Stimulated activated CD4-positive, alpha-beta T cell treated with anti-CD3 and anti-CD28 coated beads, Interleukin-12 subunit alpha, Interleukin-12 subunit beta, amount 100 ng/mL, for 4 hours (primary cell): ENCODE results near the gene ANKS6.
"Not testable (repeated sequence)": the region's sequence is repeated elsewhere in the genome, so short reads cannot be mapped to it uniquely, and the experiment has no call there.

Experiments
- DNase-seq: peaks from one replicate; pipeline ENCODE4 v3.0.0-alpha.2; 2020

ANKS6 gene

GRCh38 chr9:98692392-98692791, 104.0 kb downstream of the ANKS6 start:
- DNase-seq = no peak

DNA sequence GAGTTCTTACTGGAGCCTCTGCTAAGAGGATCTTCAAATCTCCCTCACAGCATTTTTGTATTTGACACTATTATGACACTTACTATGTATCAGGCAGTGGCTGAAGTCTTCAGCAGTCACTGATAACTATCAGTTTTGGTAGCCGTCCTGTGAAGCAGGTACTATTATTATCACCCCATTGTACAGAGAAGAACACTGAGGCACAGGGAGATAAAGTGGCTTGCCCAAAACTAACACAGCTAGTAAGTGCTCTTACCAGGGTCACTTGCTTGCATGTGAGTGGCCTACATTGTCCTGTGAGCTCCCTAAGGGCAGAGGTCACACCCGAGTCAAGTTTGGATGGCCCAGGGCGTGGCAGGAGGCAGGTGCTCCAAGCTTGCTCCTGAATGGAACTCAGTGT, 104.5 kb downstream of the ANKS6 start:
- no peak for DNase-seq

GRCh38 chr9:98690686-98691085, 105.7 kb downstream of the ANKS6 start:
- DNase-seq = no peak

GRCh38 chr9:98688710-98689495, 107.5 kb downstream of the ANKS6 start:
- no peak for DNase-seq

DNA sequence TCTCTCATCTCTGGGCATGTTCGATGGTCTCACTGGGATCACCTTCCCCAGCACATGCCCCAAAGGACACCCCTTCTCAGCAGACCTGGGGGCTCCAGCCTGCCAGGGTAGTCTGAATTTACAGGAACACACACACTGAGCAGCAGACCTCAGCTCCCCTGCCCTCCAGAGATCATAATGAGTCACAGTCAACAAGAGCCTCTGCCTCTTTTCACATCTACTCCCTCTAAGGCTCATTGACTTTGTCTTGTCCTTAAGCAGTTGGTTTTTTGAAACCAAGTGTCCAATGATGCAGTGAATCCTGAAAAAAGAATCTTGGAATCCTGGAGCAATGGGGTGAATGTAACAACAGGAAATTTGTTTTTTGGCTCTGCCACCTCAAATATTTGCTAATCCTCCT, 108.4 kb downstream of the ANKS6 start:
- no peak for DNase-seq

DNA sequence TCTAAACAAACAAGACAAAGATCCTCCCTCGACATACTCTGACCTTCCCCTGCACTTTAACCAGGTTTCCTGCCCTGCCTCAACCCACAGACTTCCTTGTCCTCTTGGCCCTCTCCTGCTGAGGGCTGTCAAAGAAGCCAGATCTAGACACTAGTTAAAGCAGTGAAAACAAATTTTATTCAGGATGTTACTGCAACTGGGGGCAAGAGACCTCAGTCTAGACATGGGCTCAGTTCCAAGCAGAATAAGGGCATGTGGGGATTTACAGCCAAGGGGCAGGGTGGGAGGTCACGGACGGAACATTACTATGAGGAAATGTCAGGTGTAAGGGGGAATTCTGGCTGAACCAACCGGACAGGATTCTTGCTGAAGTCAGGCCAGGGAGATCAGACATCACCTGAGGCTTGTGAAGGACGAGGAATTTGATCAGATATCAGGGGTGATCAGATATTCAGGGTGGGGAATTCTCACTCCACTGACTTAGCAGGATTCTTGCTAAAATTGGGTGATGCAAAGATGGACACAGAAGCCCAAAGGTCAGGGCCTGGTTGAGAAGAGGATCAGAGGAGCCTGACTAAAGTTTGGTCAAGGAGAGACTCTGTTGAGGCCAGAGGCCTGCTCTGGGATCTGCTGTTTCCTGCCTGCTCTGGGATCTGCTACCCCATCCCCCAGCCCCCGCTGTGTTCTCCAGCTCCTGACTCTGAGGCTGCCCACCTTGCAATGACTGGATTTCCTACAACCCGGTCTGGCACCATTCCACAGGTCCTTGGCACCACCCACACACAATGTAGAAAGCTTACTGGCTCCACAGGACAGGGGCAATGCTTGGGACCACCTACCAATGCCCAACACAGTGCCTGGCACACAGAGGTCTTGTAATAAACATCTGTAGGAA, 109.1 kb downstream of the ANKS6 start:
- no peak for DNase-seq

GRCh38 chr9:98684816-98685215, 111.5 kb downstream of the ANKS6 start:
- DNase-seq = not testable (repeated sequence)
